Fibroblast of skin of scalp (primary cell): Measurements from ENCODE around the gene CSRP2.

Experiments
- DNase-seq: peaks from one replicate; pipeline ENCODE4 v3.0.0-alpha.2; 2013

The CSRP2 gene

GRCh38 chr12:76891609-76892008 is 12.8 kb upstream of the CSRP2 start:
- no peak for DNase-seq

- DNase-seq: no peak
These were observed 11.6 kb upstream of the CSRP2 start for GRCh38 chr12:76890151-76891143.

GRCh38 chr12:76888775-76889174 is 10.0 kb upstream of the CSRP2 start:
- no peak for DNase-seq

- peak; percentile 79 for DNase-seq
These were observed 5.0 kb upstream of the CSRP2 start for GRCh38 chr12:76883811-76884210.

GRCh38 chr12:76883151-76883550 is 4.3 kb upstream of the CSRP2 start:
- DNase-seq: peak; percentile 92

GRCh38 chr12:76882367-76882766 is 3.5 kb upstream of the CSRP2 start:
- DNase-seq: no peak

GRCh38 chr12:76881142-76881541 is 2.3 kb upstream of the CSRP2 start:
- DNase-seq: no peak

- no peak for DNase-seq
These were observed 1.8 kb upstream of the CSRP2 start for GRCh38 chr12:76880519-76881023.

GRCh38 chr12:76879710-76880518 is 1.1 kb upstream of the CSRP2 start:
- DNase-seq: peak; percentile 63

- peak; percentile 49 for DNase-seq
These were observed 520 bp downstream of the CSRP2 start for GRCh38 chr12:76878099-76878898.

- DNase-seq: no peak
These were observed 2.1 kb downstream of the CSRP2 start for GRCh38 chr12:76876696-76877229.

GRCh38 chr12:76874491-76875190 is 4.2 kb downstream of the CSRP2 start:
- no peak for DNase-seq

GRCh38 chr12:76874027-76874426 is 4.8 kb downstream of the CSRP2 start:
- no peak for DNase-seq

GRCh38 chr12:76872415-76872814 is 6.4 kb downstream of the CSRP2 start:
- no peak for DNase-seq

- no peak for DNase-seq
These were observed 7.1 kb downstream of the CSRP2 start for GRCh38 chr12:76871742-76872141.

- no peak for DNase-seq
These were observed 7.7 kb downstream of the CSRP2 start for GRCh38 chr12:76871082-76871481.

GRCh38 chr12:76866726-76867125 is 12.1 kb downstream of the CSRP2 start:
- DNase-seq: peak; percentile 69

GRCh38 chr12:76866151-76866567 is 12.7 kb downstream of the CSRP2 start:
- DNase-seq: peak; percentile 43

GRCh38 chr12:76864791-76865400 is 13.9 kb downstream of the CSRP2 start:
- peak; percentile 71 for DNase-seq

- peak; percentile 92 for DNase-seq
These were observed 15.0 kb downstream of the CSRP2 start for GRCh38 chr12:76863837-76864236.
